Measurements from ENCODE around the gene LDLRAD4. TPM values are rescaled to one million over a fixed set of nuclear protein-coding genes. Genes with fewer than 3 reads are reported as not detected.

LDLRAD4 gene
- polyA plus RNA-seq, 3 donors, result 10.3 to 11.5 (median 10.9) TPM

DNA sequence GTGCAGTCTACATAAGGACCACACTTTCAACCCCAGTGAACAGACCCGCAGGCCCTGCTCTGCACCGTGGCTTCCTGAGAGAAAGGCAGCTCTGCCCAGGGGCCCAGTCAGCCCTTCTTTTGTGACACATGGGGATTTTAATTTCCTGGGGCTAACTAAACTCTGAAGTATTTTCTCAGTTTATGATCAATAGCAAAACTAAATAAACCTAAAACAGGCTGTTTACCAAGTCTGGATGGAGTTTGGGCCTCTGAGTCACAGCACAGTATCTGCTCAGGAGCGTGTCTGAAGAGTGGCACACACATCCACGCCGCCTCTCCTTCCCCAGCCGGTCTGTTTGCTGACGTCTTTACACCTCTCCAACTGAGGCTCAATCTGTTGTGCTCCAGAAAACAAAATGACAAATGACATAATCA is 72.3 kb downstream of the LDLRAD4 start:
- DNase-seq (ENCODE audit: extremely low read depth in 1 of 11, low read depth in 9 of 11, low spot score in 4 of 11), result no peak

DNA sequence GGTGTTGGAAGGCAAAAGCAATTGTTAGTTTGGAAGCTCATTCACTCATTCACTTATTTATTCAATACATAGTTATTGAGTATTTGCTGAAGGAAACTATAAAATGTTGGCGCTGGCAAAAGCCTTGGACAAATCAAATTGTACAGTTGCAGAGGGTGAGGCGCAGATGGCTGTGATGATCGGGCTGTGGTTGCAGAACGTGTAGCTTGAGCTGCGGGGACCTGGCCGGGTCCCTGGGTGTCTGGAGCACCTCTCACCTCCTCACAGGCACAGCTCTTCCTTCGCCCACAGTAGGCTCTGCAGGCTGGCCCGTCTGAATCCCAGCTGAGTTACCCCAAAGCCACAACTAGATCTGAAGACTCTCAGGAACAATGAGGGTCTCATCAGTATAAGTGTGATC is 72.7 kb downstream of the LDLRAD4 start:
- DNase-seq (ENCODE audit: extremely low read depth in 1 of 11, low read depth in 9 of 11, low spot score in 4 of 11), result no peak

DNA sequence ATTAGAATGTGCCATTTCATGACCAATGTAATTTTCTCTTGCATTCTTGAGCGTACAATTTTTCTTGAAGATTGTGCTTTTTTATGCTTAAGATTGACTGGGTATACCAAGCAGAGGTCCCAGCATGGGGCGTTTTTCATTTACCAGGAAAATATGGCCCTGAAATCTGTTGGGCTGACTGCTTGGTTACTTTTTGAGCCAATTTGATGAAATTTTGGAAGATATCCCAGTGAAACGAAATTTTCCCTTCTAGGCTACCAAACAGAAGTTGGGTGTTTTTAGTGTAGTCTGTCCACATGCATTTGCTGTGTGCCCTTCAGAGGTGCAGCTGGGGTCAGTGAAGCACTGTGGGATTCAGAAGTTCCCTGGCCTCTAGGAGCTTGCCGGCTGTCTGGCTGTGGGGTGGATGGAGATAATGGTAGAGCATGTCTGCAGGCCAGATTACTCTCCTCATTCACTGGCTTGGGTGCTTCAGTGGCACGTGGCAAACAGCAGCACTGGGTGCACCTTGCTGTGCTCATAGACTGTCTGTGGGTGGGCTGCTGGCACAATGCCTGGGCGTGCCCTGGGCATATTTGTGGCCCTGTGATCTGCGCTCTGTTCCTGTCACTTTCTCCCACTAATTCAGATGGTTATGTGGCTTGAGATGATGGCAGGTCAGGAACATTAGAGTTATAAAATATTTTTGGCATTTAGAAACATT is 73.3 kb downstream of the LDLRAD4 start:
- DNase-seq (ENCODE audit: extremely low read depth in 1 of 11, low read depth in 9 of 11, low spot score in 4 of 11), result no peak

DNA sequence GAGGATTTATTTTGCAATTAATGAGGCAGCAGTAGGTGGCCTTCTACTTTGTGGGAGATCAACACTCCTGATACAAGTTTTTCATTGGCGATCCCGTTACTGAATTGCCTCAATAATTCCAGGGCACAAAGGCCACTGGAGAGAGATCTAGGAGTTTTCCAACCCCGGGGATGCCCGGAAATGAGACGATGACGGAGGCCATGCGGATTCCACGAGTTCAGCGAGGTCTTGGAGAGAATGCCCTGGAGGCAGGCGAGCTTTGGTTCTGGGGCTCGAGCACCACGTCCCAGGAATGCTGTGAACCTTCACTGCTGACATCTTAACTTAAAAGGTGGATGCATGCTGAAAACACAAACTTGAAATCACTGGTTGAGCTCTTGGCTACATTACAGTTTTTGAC is 74.2 kb downstream of the LDLRAD4 start:
- no peak for DNase-seq (ENCODE audit: extremely low read depth in 1 of 11, low read depth in 9 of 11, low spot score in 4 of 11)

DNA sequence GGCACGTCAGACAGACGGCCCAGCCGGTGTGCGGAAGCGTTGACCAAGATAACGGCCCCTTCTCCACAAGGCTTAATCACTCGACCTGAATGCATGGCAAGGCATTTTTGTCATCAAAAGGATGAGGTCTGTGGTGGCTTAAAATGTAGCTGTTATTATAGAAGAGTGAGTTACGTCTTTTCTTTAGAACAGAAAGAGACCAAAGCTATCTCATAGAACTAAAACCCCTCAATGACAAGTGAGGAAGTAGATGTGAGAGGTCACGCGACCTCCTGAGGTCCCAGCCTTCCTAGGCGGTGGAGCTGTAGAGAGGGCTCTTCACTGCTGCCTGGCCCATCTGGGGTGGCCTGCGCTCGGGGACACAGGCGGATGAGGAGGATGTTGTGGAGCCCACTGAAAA is 75.7 kb downstream of the LDLRAD4 start:
- DNase-seq (ENCODE audit: extremely low read depth in 1 of 11, low read depth in 9 of 11, low spot score in 4 of 11), result no peak

DNA sequence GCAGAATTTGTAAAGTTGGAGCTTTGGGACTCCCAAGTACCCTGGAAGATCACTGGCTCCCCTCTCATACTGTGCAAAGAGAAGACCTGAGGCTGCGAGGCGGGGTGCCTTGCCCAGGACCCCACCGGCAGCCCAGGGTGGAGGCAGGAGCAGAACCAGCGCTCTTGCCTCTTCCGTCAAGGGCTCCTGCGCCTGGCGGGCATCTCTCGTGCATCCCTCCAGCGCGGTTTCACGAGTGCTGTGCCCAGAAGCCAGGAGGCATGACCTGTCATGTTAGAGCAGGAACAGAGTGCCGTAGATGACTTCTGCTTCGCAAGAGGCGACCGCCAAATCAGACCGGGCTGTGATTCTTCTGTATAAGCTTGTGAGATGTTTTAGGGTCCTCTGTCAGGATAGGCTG is 77.3 kb downstream of the LDLRAD4 start:
- DNase-seq (ENCODE audit: extremely low read depth in 1 of 11, low read depth in 9 of 11, low spot score in 4 of 11), result no peak

DNA sequence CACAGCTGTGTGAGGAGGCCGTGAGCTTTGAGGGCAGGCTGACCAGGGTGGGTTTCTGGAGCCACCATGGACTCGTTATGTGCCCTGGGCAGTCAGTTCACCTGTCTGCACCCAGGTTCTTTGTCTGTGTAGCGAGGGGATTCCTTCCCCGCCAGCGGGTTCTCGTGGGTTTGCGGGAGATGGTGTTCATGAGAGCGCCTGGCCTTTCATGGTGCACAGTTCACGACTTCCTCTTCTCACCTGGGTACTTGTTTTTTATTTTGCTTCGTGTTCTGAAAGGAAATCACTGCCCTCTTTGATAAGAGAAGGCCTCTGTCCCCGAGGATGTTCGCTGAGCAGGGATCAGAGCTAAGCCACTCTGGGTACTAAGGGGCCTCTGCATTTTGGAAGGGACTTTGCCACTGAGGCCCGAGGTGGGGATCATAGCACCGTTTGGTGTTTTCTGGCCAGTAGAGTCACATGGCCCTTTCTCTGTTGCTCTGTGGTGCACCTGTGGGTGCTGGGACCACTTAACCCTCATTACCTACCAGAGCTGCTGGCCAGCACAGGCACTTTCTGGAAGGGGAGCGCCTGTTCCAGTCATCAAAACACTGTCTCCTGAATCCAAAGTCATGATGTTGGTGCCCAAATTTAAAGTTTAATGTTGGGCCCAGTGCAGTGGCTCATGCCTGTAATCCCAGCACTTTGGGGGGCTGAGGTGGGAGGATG is 78.5 kb downstream of the LDLRAD4 start:
- DNase-seq (ENCODE audit: extremely low read depth in 1 of 11, low read depth in 9 of 11, low spot score in 4 of 11), result no peak

DNA sequence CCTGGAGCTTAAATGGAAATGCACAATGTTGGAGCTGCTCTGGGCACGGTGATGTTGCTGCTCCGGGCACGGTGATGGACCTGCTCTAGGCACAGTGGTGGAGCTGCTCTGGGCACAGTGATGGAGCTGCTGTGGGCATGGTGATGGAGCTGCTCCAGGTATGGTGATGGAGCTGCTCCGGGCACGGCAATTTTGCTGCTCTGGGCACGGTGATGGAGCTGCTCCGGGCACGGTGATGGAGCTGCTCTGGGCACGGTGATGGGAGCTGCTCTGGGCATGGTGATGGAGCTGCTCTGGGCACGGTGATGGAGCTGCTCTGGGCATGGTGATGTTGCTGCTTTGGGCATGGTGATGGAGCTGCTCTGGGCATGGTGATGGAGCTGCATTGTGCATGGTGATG is 79.7 kb downstream of the LDLRAD4 start:
- DNase-seq (ENCODE audit: extremely low read depth in 1 of 11, low read depth in 9 of 11, low spot score in 4 of 11), result no peak

DNA sequence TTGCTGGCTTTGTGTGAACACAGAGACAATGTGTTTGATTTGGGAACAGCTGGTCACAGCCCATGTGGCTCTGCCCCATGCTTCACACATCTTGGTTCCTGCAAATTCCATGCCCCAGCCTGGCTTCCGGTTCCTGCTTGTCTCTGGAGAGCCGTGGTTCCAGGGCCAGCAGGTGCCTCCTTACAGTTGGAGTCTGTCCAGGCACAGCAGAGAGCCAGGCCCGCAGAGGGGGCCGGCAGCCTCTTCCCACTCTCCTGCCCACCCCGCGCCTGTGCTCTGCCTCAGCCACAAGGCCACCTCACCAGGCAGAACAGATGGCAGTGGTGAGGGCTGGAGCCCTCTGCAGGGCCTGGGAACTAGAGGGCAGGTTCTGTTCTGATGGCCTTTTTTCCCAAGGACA is 81.5 kb downstream of the LDLRAD4 start:
- DNase-seq (ENCODE audit: extremely low read depth in 1 of 11, low read depth in 9 of 11, low spot score in 4 of 11), result no peak

DNA sequence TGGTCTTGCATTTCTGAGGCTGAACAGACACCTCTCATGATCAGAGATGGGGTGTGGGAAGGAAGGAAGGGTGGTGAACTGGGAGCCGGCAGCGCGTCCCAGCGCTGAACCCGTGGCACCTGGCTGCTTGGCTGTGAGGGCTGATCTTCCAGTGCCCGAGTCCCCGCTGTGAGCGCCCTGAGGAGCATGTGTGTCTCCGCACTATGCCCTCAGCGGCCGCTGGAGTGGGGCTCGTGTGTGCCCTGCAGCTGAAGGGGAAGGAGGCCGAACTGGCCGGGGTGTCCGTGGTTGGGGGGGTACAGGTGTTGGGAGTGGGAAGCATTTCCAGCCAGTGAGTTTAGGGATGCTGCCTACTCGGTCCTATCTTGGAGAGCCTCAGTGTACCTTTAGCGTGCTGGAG is 82.2 kb downstream of the LDLRAD4 start:
- DNase-seq (ENCODE audit: extremely low read depth in 1 of 11, low read depth in 9 of 11, low spot score in 4 of 11), result no peak

DNA sequence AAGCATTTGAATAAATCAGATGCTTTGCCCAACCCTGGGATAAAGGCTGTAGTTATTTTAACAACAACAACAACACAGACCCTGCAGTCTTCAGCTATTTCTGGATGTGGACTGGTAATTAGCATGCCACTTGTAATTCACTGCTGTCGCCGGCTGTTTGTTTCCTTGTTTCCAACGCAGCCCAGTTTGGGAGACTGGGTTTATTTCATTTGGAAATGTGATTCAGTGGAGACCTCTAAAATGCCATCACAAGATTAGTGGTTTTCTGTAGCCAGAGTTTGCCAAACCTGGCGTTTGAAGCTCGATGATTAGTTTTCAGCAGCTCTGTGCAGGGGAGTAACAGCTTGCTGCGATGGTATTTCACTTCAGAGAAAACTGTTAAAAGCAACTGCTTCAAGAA is 83.5 kb downstream of the LDLRAD4 start:
- peak in 6 of 11 donors; percentile 21 to 61 (median 48) for DNase-seq (ENCODE audit: extremely low read depth in 1 of 11, low read depth in 9 of 11, low spot score in 4 of 11)

DNA sequence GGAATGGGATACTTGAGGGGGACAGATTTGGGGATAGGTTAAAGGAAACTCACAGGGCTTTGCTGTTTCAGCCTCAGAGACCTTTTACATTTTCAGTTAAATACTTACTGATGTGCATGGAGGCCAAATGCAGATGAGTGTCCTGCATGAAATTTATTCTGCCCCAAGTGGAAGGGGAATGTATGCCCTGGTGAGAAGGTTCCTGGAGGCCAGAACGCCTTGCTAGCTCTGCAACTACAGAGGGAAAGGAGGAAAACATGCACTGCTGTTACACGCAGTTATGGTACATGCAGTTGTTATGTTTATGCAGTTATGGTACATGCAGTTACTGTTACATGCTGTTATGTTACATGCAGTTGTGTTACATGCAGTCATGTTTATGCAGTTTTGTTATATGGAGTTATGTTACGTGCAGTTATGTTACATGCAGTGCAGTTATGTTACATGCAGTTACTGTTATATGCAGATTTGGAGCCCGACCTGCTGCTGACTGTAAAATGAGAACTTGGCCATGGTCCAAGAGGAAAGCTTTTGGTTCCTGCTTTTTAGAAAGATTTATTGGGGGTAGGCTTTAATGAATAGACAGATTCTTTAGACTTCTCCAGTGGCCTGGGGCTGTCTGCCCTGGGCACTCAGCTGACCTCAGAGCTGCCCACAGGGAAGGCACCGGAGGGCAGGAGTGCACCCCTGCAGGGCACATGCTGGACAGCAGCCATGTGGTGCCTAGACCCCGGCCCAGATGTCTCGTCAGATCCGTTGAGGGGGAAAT is 84.1 kb downstream of the LDLRAD4 start:
- DNase-seq (ENCODE audit: extremely low read depth in 1 of 11, low read depth in 9 of 11, low spot score in 4 of 11), result peak in 10 of 11 donors; percentile 54 to 80 (median 72)

DNA sequence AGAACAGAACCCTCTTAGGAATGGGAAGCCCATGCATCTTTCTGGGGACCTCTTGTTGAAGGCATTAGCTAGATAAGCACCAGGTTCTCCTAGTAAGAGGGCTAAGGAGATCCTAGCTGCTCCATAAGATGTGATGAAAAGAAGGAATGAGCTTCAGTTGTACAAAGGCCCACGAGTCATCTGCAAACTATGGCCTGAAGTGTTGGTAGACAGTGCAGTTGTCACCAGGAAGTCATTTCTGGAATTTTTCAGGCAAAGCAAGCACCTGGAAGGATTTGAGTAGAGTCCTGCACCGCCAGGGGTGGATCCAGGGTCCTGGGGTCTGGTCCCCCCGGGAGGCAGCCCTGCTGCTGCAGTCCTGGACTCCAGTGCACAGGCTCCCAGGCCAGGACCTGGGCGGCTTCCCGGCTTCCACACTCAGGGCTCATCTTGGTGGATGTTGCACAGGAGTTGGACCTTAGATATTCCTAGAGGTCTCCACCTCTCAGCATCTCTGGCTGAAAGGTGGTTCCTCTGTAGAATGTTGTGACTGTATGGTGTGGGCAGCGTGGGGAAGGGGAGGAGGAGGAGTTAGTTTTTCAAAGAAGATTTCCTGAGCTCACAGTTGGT is 85.3 kb downstream of the LDLRAD4 start:
- no peak for DNase-seq (ENCODE audit: extremely low read depth in 1 of 11, low read depth in 9 of 11, low spot score in 4 of 11)

DNA sequence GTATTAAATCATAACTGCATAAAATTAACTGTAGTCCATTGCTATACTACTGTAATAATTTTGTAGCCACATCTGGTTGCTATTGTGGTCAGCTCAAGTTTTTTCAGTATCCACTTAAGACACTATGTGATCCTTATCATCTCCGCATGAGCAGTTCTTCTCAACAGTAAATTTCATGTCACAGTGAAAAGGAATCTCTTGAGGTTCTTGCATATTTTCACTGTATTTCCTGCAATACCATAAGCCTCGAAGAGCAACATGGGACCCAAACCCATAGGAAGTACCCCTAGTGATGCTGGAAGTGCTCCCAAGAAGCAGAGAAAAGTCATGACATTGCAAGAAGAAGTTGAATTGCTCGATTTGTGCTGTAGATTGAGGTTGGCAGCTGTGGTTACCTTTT is 86.7 kb downstream of the LDLRAD4 start:
- no peak for DNase-seq (ENCODE audit: extremely low read depth in 1 of 11, low read depth in 9 of 11, low spot score in 4 of 11)

DNA sequence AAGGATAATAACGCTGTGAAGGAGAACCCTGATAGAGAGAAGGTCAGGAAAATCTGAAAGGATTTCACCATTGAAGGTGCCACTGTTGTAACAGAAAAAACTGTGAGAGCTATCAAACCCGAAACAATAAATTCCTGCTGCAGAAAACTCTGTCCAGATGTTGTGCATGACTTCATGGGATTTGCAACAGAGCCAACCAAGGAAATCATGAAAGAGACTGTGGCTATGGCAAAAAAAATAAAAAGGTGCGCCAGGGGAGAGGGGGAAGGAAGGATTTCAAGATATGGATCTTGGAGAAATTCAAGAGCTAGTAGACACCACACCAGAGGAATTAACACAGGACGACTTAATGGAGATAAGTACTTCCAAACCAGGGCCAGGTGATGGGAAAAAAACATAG is 88.0 kb downstream of the LDLRAD4 start:
- DNase-seq (ENCODE audit: extremely low read depth in 1 of 11, low read depth in 9 of 11, low spot score in 4 of 11), result no peak

DNA sequence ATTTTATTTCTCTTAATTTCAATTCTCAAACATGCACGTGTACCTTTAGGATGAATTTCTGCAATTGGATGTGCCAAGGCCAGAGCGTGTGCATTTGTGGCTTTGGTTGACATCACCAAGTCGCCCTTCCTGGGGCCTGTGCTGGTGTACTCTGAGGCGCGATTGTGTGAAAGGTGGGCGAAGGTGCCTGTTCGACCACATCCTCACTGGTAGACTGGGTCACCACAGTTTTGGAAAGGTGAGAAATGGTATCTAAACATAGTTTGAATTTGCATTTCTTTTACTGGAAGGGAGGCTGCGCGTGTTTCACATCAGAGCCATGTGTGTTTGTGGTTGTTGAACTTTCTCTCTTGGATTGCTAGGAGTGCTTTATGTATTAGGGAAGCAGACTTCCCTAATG is 89.8 kb downstream of the LDLRAD4 start:
- DNase-seq (ENCODE audit: extremely low read depth in 1 of 11, low read depth in 9 of 11, low spot score in 4 of 11), result no peak

DNA sequence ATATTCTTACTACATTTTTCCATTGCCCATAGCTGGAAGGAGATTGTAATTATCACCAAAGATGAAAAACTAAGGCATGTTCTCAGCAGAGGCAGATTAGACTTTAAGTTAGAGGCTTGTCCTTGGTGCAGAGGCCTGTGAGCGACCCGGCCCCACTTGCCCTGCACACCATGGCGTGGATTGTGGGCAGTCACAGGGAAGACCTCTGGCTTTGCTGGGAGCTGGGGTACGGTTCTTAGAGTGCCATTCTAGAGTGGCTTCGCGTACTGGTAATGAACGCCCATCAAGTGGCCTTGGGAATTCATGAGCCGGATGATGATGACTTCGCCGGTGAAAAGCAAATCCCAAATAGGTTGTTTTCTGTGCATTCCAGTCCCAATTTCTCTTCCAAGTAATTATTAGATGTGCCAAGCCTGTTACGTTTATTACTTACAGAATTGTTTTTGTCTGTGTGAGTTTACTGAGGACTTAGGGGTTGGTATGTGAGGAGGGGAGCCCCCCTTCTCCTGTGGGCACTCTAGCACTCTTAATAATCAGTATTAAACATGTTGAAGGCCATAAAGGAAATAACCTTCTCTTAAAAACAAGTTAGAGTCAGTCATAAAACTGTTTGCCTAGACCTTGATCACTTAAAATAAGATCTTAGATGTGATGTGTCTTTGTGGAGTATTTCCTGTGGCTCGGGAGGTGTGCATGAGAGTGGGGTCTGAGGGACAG is 90.6 kb downstream of the LDLRAD4 start:
- no peak for DNase-seq (ENCODE audit: extremely low read depth in 1 of 11, low read depth in 9 of 11, low spot score in 4 of 11)

DNA sequence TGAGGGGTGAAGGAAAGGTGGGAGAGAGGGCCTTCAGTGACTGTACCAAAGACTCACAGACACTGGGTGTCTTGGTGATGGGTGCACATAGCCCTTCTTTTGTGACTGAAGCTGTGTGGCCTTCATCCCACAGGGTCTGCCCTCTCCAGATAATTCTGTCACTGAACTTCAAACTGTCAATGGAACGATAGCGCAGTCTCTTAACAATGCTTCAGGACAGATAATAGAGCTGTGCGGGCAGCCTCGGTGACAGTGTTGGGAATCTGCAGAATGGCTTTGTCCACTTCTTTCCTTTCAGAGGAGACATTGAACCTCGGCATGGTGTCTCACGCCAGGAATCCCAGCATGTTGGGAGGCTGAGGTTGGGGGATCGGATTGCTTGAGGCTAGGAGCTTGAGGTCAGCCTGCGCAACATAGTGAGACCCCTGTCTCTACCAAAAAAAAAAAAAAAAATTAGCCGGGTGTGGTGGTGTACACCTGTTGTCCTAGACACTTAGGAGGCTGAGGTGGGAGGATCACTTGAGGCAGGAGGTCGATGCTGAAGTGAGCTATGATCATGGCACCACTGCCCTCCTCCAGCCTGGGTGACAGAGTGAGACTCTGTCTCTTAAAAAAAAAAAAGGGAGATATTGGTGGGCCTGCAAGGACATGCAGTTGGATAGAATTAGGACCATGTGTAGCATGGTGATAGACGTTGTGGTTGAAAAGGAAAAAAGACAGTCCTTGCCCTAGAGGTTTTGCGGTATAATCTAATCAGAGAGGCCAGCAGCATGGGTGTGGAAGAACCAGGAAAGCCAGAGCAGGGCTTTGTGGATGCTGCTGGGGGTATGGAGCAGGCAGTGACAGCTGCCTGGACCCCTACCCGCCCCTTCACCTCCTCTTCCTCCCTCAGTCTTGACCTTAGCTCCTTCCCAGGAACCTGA is 91.4 kb downstream of the LDLRAD4 start:
- DNase-seq (ENCODE audit: extremely low read depth in 1 of 11, low read depth in 9 of 11, low spot score in 4 of 11), result no peak
